CD4-positive, alpha-beta memory T cell (primary cell): ENCODE data around the gene CNTN4. TPM values are rescaled to one million over a fixed set of nuclear protein-coding genes. Genes with fewer than 3 reads are reported as not detected.

Source experiments
- CTCF ChIA-PET: fragments of 350-600 bp; sonication (Branson Sonifier 250); formaldehyde crosslinking; loops from one replicate; lab custom pipeline; 2021; ENCODE audit warnings: inconsistent platforms; ENCODE audit not compliant: partially characterized antibody; lab: Charles Lee
- POLR2A ChIA-PET: fragments of 350-600 bp; sonication (Branson Sonifier 250); formaldehyde crosslinking; loops from one replicate; lab custom pipeline; 2021; ENCODE audit not compliant: partially characterized antibody; lab: Charles Lee
- DNase-seq, 5 donors: peaks; one replicate each; pipeline versions ENCODE4 v3.0.0 to v3.0.0-alpha.2; 2020 to 2022; ENCODE audit warnings: mixed read lengths in 1 of 5
- H3K27ac ChIP-seq: one replicate; pipeline ENCODE4 v1.7.0; 2013; ENCODE audit warnings: low read depth, low read length
- H3K27me3 ChIP-seq: 2 replicates; pipeline ENCODE4 v1.7.0; 2013; ENCODE audit warnings: mild to moderate bottlenecking, low read length, moderate library complexity; ENCODE audit not compliant: insufficient read depth
- H3K36me3 ChIP-seq: 2 replicates; pipeline ENCODE4 v1.7.0; 2013; ENCODE audit warnings: mild to moderate bottlenecking, low read length, moderate library complexity; ENCODE audit not compliant: insufficient read depth
- H3K4me1 ChIP-seq: 2 replicates; pipeline ENCODE4 v1.7.0; 2013; ENCODE audit warnings: mild to moderate bottlenecking, low read length, moderate library complexity; ENCODE audit not compliant: insufficient read depth
- H3K4me3 ChIP-seq, 2 donors: one replicate each; pipeline ENCODE4 v1.7.0; 2013; ENCODE audit warnings: low read length in 2 of 2, mild to moderate bottlenecking in 1 of 2
- H3K9me3 ChIP-seq, 2 donors: one replicate each; pipeline ENCODE4 v1.7.0; 2013; ENCODE audit warnings: low read length in 2 of 2, control low read depth in 1 of 2; ENCODE audit not compliant: control insufficient read depth in 1 of 2
- H3K27ac Mint-ChIP-seq, 7 donors: one replicate each; pipeline ENCODE4 v1.8.0; 2020 to 2021; ENCODE audit warnings: mixed read lengths in 7 of 7, mild to moderate bottlenecking in 6 of 7, inconsistent platforms in 3 of 7, moderate library complexity in 3 of 7
- H3K27me3 Mint-ChIP-seq, 2 donors: one replicate each; pipeline ENCODE4 v1.8.0; 2020 to 2021; ENCODE audit warnings: mixed read lengths in 2 of 2
- H3K36me3 Mint-ChIP-seq, 2 donors: one replicate each; pipeline ENCODE4 v1.8.0; 2020 to 2021; ENCODE audit warnings: mixed read lengths in 2 of 2, inconsistent platforms in 1 of 2, mild to moderate bottlenecking in 1 of 2
- H3K4me1 Mint-ChIP-seq, 4 donors: one replicate each; pipeline ENCODE4 v1.8.0; 2020 to 2021; ENCODE audit warnings: mixed read lengths in 4 of 4, mild to moderate bottlenecking in 1 of 4
- H3K4me3 Mint-ChIP-seq, 8 donors: one replicate each; pipeline ENCODE4 v1.8.0; 2020 to 2021; ENCODE audit warnings: mixed read lengths in 8 of 8, mild to moderate bottlenecking in 7 of 8, moderate library complexity in 6 of 8, inconsistent platforms in 3 of 8
- H3K9me3 Mint-ChIP-seq, 8 donors: one replicate each; pipeline ENCODE4 v1.8.0; 2020 to 2021; ENCODE audit warnings: mixed read lengths in 8 of 8, mild to moderate bottlenecking in 5 of 8, inconsistent platforms in 3 of 8, moderate library complexity in 1 of 8
- intact Hi-C: fragments of 100-400 bp; cut with micrococcal nuclease; formaldehyde crosslinking; loops from one replicate; pipeline ENCODE4 v1.15.1; 2023
- polyA plus RNA-seq, 2 donors: library from polyadenylated mRNA; unstranded; fragments of 300-500 nt; fragmentation: Illumina TruSeq; gene quantifications; one replicate each; pipeline ENCODE4 v1.2.3, GENCODE V29; 2021
- total RNA-seq, 2 experiments: library from RNA; stranded (reverse); gene quantifications; one replicate each; pipeline ENCODE4 v1.2.3, GENCODE V29; 2021

CNTN4 gene
- total and polyA plus RNA-seq, 4 experiments from 2014 or later: not detected

DNA sequence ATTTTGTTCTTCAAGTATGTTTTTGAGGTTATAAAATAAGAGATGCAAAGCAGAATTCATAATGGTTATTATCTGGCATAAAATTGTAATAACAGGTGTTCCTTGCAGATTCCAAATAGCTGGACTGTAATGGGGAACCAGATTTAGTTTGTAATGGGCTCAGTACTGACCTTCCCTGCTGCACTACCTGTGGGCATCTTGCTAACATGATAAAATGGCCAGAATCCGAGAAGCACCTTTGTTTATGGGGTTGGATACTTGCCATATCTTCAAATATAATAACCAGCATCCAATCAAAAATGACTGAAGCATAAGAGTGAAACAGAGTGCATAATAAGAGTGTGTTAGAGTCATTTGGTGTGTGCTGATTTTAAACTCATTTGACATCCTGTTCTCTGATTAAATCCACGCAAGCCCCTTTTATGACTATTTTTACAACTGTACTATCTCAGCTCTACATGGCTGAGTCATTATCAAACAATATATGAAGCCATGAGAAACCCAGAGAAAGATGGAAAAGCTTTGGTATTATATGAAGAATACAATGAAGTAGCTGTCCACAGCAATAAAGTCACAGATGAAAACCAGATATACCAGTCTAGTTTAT lies 292.4 kb downstream of the CNTN4 start:
- Mint-ChIP-seq H3K27ac (no peak overlapping the region), H3K36me3 (no peaks in the 10 kb centered on the region), H3K27me3 (no peaks in the 10 kb centered on the region), H3K4me3 (no peak overlapping the region), H3K9me3 (peaks cover 0 to 2% (median 0%) of the 10 kb centered on the region in 8 donors), H3K4me1 (no peaks in the 10 kb centered on the region)
- Histone ChIP-seq H3K4me1 (no peaks in the 10 kb centered on the region), H3K9me3 (no peaks in the 10 kb centered on the region), H3K27me3 (no peaks in the 10 kb centered on the region), H3K4me3 (no peak overlapping the region), H3K36me3 (no peaks in the 10 kb centered on the region), H3K27ac (no peak overlapping the region)
- no peak for DNase-seq
- intact Hi-C loops: no loop called here
- ChIA-PET CTCF (no interaction called here), POLR2A (no interaction called here)

DNA sequence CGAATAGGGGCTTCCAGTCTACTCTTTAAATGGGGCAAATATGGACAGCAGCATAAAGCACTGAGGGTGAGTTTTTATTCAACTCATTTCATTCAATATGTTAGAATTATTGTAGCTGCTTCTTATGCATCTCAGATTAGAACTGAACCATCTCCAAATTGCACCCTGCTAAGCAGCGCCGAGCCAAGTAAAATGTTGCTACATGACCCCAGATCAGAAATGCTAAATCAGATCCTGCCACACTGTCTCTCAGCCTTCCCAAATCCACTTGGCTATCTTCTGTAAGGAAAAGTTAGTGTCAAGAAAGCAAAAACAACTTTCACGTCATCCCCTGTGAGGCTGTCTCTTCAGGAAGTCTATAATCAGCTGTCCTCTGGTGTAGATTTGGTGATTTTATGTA lies 293.2 kb downstream of the CNTN4 start:
- Histone ChIP-seq H3K27me3 (no peaks in the 10 kb centered on the region), H3K36me3 (no peaks in the 10 kb centered on the region), H3K4me1 (no peaks in the 10 kb centered on the region), H3K27ac (no peak overlapping the region), H3K4me3 (no peak overlapping the region), H3K9me3 (no peaks in the 10 kb centered on the region)
- Mint-ChIP-seq H3K27ac (no peak overlapping the region), H3K4me3 (no peak overlapping the region), H3K36me3 (no peaks in the 10 kb centered on the region), H3K27me3 (no peaks in the 10 kb centered on the region), H3K9me3 (peaks cover 0 to 4% (median 0%) of the 10 kb centered on the region in 8 donors), H3K4me1 (no peaks in the 10 kb centered on the region)
- intact Hi-C loops: no loop called here
- CTCF ChIA-PET: no interaction called here
- POLR2A ChIA-PET: no interaction called here
- no peak for DNase-seq

DNA sequence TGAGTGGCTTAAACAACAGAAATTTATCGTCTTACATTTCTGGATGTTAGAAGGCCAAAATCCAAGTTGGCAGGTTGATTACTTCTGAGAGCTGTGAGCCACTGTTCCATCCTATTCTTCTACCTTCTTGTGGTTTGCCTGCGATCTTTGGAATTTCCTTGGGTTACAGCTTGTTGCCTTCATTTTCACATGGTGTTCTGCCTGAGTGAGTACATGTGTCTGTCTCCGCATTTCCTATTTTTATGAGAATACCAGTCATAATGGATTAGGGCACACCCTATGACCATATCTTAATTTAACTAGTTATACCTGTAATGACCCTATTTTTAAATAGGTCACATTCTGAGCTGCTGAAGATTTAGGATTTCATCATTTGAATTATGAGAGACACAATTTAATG lies 294.3 kb downstream of the CNTN4 start:
- Mint-ChIP-seq H3K4me1 (no peaks in the 10 kb centered on the region), H3K9me3 (peaks cover 0 to 5% (median 0%) of the 10 kb centered on the region in 8 donors), H3K27ac (no peak overlapping the region), H3K4me3 (no peak overlapping the region), H3K36me3 (no peaks in the 10 kb centered on the region), H3K27me3 (no peaks in the 10 kb centered on the region)
- intact Hi-C loops: no loop called here
- ChIA-PET CTCF (no interaction called here), POLR2A (no interaction called here)
- H3K27me3 ChIP-seq: no peaks in the 10 kb centered on the region
- no peak overlapping the region for H3K4me3 ChIP-seq
- DNase-seq: no peak
- no peaks in the 10 kb centered on the region for H3K36me3 ChIP-seq
- H3K9me3 ChIP-seq: no peaks in the 10 kb centered on the region
- no peak overlapping the region for H3K27ac ChIP-seq
- no peaks in the 10 kb centered on the region for H3K4me1 ChIP-seq

DNA sequence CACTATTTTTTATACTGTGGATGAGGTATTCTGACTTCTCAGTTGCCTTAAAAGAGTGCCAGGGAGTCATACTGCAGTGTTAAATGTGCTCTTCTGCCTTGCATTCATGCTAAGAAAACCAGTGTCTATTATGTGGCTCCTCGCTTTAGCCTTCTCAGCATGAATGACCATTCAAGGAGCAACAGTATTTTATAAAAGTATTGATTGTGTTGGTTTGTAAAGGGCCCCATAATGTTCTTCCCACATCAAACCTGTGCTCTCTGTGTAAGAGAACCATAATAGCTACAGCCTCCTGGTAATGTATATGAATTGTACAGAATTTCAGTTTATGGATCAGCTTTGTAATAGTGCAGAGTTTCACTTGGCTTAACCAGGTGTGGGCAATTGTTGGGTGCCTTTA lies 316.4 kb downstream of the CNTN4 start:
- Histone ChIP-seq H3K4me3 (no peak overlapping the region), H3K36me3 (no peaks in the 10 kb centered on the region), H3K4me1 (no peaks in the 10 kb centered on the region), H3K27ac (no peak overlapping the region), H3K27me3 (no peaks in the 10 kb centered on the region), H3K9me3 (no peaks in the 10 kb centered on the region)
- Mint-ChIP-seq H3K9me3 (no peaks in the 10 kb centered on the region), H3K36me3 (no peaks in the 10 kb centered on the region), H3K27me3 (peaks cover 0 to 1% of the 10 kb centered on the region in 2 donors), H3K4me1 (no peaks in the 10 kb centered on the region), H3K27ac (no peak overlapping the region), H3K4me3 (no peak overlapping the region)
- ChIA-PET CTCF (no interaction called here), POLR2A (no interaction called here)
- no peak for DNase-seq
- intact Hi-C loops: no loop called here

DNA sequence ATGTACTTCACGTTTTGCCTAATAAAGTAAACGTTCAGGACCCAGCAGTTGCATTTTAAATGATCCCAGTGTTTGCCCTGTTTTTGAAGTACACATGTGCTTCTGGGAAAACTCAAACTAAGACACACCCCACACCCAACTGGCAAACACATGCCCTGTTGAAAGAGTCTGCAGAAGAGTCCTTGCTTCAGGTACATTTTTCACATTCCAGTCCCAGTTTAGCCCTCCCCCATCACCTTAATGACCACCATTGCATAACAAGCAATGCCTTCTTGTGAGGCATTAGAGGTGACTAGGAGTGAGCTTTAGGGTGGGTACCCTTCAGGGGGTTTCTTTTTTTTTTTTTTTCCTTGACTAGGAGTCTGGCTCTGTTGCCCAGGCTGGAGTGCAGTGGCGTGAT lies 322.3 kb downstream of the CNTN4 start:
- Mint-ChIP-seq H3K4me3 (no peak overlapping the region), H3K27ac (no peak overlapping the region), H3K9me3 (peaks cover 0 to 11% (median 1%) of the 10 kb centered on the region in 8 donors), H3K27me3 (peaks cover 0 to 1% of the 10 kb centered on the region in 2 donors), H3K4me1 (no peaks in the 10 kb centered on the region), H3K36me3 (no peaks in the 10 kb centered on the region)
- intact Hi-C loops: no loop called here
- Histone ChIP-seq H3K36me3 (no peaks in the 10 kb centered on the region), H3K4me1 (no peaks in the 10 kb centered on the region), H3K9me3 (no peaks in the 10 kb centered on the region), H3K4me3 (no peak overlapping the region), H3K27ac (no peak overlapping the region), H3K27me3 (no peaks in the 10 kb centered on the region)
- CTCF ChIA-PET: no interaction called here
- POLR2A ChIA-PET: no interaction called here
- DNase-seq: no peak

DNA sequence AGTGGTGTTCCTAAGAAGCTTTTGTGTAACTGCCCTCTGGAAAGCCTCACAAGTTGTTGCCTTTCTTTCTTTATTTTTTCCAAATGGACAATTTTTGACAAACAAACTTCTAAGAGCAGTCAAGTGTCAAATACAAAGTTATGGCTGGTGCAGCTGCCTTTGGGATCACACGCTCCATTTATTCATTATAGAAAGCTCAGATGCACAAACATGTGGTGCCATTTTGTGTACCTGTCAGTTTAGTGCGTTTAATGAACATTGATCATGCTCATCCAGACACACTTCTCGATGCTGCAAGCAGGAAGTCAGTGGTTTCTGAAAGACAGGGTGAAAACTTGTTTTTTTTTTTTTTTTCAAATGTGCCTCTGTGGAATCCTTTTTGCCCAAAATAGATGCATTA lies 324.5 kb downstream of the CNTN4 start:
- no peaks in the 10 kb centered on the region for H3K36me3 ChIP-seq
- no peaks in the 10 kb centered on the region for H3K4me1 ChIP-seq
- H3K27ac Mint-ChIP-seq: no peak overlapping the region
- H3K9me3 Mint-ChIP-seq: peaks cover 0 to 12% (median 1%) of the 10 kb centered on the region in 8 donors
- CTCF ChIA-PET: no interaction called here
- POLR2A ChIA-PET: no interaction called here
- no peaks in the 10 kb centered on the region for H3K9me3 ChIP-seq
- no peaks in the 10 kb centered on the region for H3K27me3 Mint-ChIP-seq
- no peaks in the 10 kb centered on the region for H3K4me1 Mint-ChIP-seq
- no peaks in the 10 kb centered on the region for H3K27me3 ChIP-seq
- H3K4me3 Mint-ChIP-seq: no peak overlapping the region
- intact Hi-C loops: no loop called here
- H3K27ac ChIP-seq: no peak overlapping the region
- no peak for DNase-seq
- H3K4me3 ChIP-seq: no peak overlapping the region
- H3K36me3 Mint-ChIP-seq: no peaks in the 10 kb centered on the region

DNA sequence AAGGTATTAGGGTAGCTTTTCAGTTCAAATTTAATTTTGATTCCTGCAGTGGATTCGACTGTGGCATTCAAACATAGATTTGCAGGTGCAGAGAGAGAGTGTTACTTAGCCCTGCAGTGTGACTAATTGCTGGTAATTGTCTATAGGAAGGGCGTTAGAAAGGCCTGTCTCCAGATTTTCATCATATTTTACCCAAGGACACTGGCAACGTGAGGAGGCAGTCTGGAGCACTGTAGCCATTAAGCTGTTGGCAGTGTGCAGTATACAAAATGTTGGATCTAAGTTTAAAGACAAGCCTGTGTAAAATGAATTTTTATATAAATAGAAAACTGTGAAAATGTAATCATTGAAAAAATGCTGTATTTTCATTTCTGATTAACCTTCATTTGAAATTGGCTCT lies 342.9 kb downstream of the CNTN4 start:
- Histone ChIP-seq H3K36me3 (no peaks in the 10 kb centered on the region), H3K4me3 (no peak overlapping the region), H3K4me1 (no peaks in the 10 kb centered on the region), H3K27me3 (no peaks in the 10 kb centered on the region), H3K27ac (no peak overlapping the region), H3K9me3 (no peaks in the 10 kb centered on the region)
- Mint-ChIP-seq H3K27me3 (no peaks in the 10 kb centered on the region), H3K4me1 (no peaks in the 10 kb centered on the region), H3K36me3 (no peaks in the 10 kb centered on the region), H3K27ac (no peak overlapping the region), H3K4me3 (no peak overlapping the region), H3K9me3 (no peaks in the 10 kb centered on the region)
- intact Hi-C loops: no loop called here
- ChIA-PET CTCF (interaction anchor here (0.7 kb wide), 1 partner anchor 11 kb away, joined by 3 read pairs; no protein-coding TSS in a partner anchor), POLR2A (no interaction called here)
- DNase-seq: no peak

DNA sequence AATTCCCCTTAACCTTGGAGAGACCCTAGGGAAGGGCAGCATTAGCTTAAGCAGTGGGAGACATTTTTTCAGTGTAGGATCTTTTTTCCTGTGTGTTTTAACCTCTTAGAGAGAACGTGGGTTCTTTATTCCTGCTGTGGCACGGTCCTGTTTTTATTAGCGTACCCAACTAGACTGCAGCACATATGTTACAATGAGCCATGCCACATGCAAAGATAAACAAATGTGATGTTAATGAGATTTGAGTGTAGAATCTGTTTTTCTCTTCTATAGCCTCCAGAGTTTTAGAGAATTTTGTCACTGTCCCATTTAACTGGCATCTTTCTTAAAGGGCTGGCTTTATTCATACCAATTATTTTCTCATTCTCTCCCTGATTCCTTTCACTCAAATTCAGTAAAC lies 347.5 kb downstream of the CNTN4 start:
- Histone ChIP-seq H3K4me1 (no peaks in the 10 kb centered on the region), H3K27ac (no peak overlapping the region), H3K27me3 (no peaks in the 10 kb centered on the region), H3K4me3 (no peak overlapping the region), H3K36me3 (no peaks in the 10 kb centered on the region), H3K9me3 (no peaks in the 10 kb centered on the region)
- no peaks in the 10 kb centered on the region for H3K36me3 Mint-ChIP-seq
- no peaks in the 10 kb centered on the region for H3K4me1 Mint-ChIP-seq
- POLR2A ChIA-PET: no interaction called here
- no peaks in the 10 kb centered on the region for H3K27me3 Mint-ChIP-seq
- no peak overlapping the region for H3K4me3 Mint-ChIP-seq
- no peak overlapping the region for H3K27ac Mint-ChIP-seq
- intact Hi-C loops: no loop called here
- CTCF ChIA-PET: no interaction called here
- no peaks in the 10 kb centered on the region for H3K9me3 Mint-ChIP-seq
- no peak for DNase-seq
